Measurements from ENCODE around the gene AADACL2.

AADACL2 gene

GRCh38 chr3:151733613-151734012 lies at the start of gene AADACL2:
TSS of gene AADACL2 (plus strand) at chr3:151733927. CDS start at chr3:151734036, 109 bp downstream.
- no peak for DNase-seq (ENCODE audit: low spot score)
- Mint-ChIP-seq H3K9me3 (no peaks in the 10 kb centered on the region), H3K4me1 (ENCODE audit: low read depth) (no peaks in the 10 kb centered on the region), H3K36me3 (ENCODE audit: low read depth) (no peaks in the 10 kb centered on the region), H3K27me3 (ENCODE audit: low read depth) (no peaks in the 10 kb centered on the region), H3K27ac (no peak within 1 kb of the TSS), H3K4me3 (no peak within 1 kb of the TSS)

GRCh38 chr3:151684094-151684493 lies 49.6 kb upstream of the AADACL2 start:
- Mint-ChIP-seq H3K4me3 (no peak overlapping the region), H3K9me3 (no peaks in the 10 kb centered on the region), H3K27me3 (ENCODE audit: low read depth) (no peaks in the 10 kb centered on the region), H3K4me1 (ENCODE audit: low read depth) (no peaks in the 10 kb centered on the region), H3K27ac (no peak overlapping the region), H3K36me3 (ENCODE audit: low read depth) (no peaks in the 10 kb centered on the region)
- DNase-seq (ENCODE audit: low spot score), result no peak

GRCh38 chr3:151686257-151686656 lies 47.5 kb upstream of the AADACL2 start:
- Mint-ChIP-seq H3K27me3 (ENCODE audit: low read depth) (no peaks in the 10 kb centered on the region), H3K36me3 (ENCODE audit: low read depth) (no peaks in the 10 kb centered on the region), H3K4me3 (no peak overlapping the region), H3K4me1 (ENCODE audit: low read depth) (no peaks in the 10 kb centered on the region), H3K9me3 (no peaks in the 10 kb centered on the region), H3K27ac (no peak overlapping the region)
- DNase-seq (ENCODE audit: low spot score), result no peak

- Mint-ChIP-seq H3K27me3 (ENCODE audit: low read depth) (no peaks in the 10 kb centered on the region), H3K27ac (no peak overlapping the region), H3K4me1 (ENCODE audit: low read depth) (no peaks in the 10 kb centered on the region), H3K9me3 (no peaks in the 10 kb centered on the region), H3K36me3 (ENCODE audit: low read depth) (no peaks in the 10 kb centered on the region), H3K4me3 (no peak overlapping the region)
- no peak for DNase-seq (ENCODE audit: low spot score)
These were observed 46.7 kb upstream of the AADACL2 start for GRCh38 chr3:151687076-151687475.

- no peaks in the 10 kb centered on the region for H3K27me3 Mint-ChIP-seq (ENCODE audit: low read depth)
- H3K4me3 Mint-ChIP-seq, result no peak overlapping the region
- no peak for DNase-seq (ENCODE audit: low spot score)
- no peaks in the 10 kb centered on the region for H3K9me3 Mint-ChIP-seq
- no peaks in the 10 kb centered on the region for H3K36me3 Mint-ChIP-seq (ENCODE audit: low read depth)
- no peak overlapping the region for H3K27ac Mint-ChIP-seq
- H3K4me1 Mint-ChIP-seq (ENCODE audit: low read depth), result no peaks in the 10 kb centered on the region
These were observed 45.2 kb upstream of the AADACL2 start for GRCh38 chr3:151688571-151688970.

- Mint-ChIP-seq H3K27me3 (ENCODE audit: low read depth) (no peaks in the 10 kb centered on the region), H3K4me3 (no peak overlapping the region), H3K27ac (no peak overlapping the region), H3K36me3 (ENCODE audit: low read depth) (no peaks in the 10 kb centered on the region), H3K4me1 (ENCODE audit: low read depth) (no peaks in the 10 kb centered on the region), H3K9me3 (no peaks in the 10 kb centered on the region)
- DNase-seq (ENCODE audit: low spot score), result no peak
These were observed 43.1 kb upstream of the AADACL2 start for GRCh38 chr3:151690645-151691044.

GRCh38 chr3:151697496-151697895 lies 36.2 kb upstream of the AADACL2 start:
- H3K27me3 Mint-ChIP-seq (ENCODE audit: low read depth), result no peaks in the 10 kb centered on the region
- no peaks in the 10 kb centered on the region for H3K4me1 Mint-ChIP-seq (ENCODE audit: low read depth)
- no peak for DNase-seq (ENCODE audit: low spot score)
- no peak overlapping the region for H3K4me3 Mint-ChIP-seq
- H3K9me3 Mint-ChIP-seq, result no peaks in the 10 kb centered on the region
- H3K36me3 Mint-ChIP-seq (ENCODE audit: low read depth), result no peaks in the 10 kb centered on the region
- no peak overlapping the region for H3K27ac Mint-ChIP-seq

GRCh38 chr3:151707216-151707615 lies 26.5 kb upstream of the AADACL2 start:
- Mint-ChIP-seq H3K27me3 (ENCODE audit: low read depth) (no peaks in the 10 kb centered on the region), H3K27ac (no peak overlapping the region)
- no peak for DNase-seq (ENCODE audit: low spot score)

GRCh38 chr3:151708868-151709267 lies 24.9 kb upstream of the AADACL2 start:
- H3K4me1 Mint-ChIP-seq (ENCODE audit: low read depth), result no peaks in the 10 kb centered on the region
- no peaks in the 10 kb centered on the region for H3K27me3 Mint-ChIP-seq (ENCODE audit: low read depth)
- no peak overlapping the region for H3K4me3 Mint-ChIP-seq
- H3K36me3 Mint-ChIP-seq (ENCODE audit: low read depth), result no peaks in the 10 kb centered on the region
- no peak for DNase-seq (ENCODE audit: low spot score)
- H3K9me3 Mint-ChIP-seq, result no peaks in the 10 kb centered on the region
- no peak overlapping the region for H3K27ac Mint-ChIP-seq

More at GRCh38 chr3:151707216-151707615, 26.5 kb upstream of the AADACL2 start:
- Mint-ChIP-seq H3K4me1 (ENCODE audit: low read depth) (no peaks in the 10 kb centered on the region), H3K9me3 (no peaks in the 10 kb centered on the region), H3K36me3 (ENCODE audit: low read depth) (no peaks in the 10 kb centered on the region), H3K4me3 (no peak overlapping the region)

GRCh38 chr3:151709847-151710246 lies 23.9 kb upstream of the AADACL2 start:
- H3K36me3 Mint-ChIP-seq (ENCODE audit: low read depth), result no peaks in the 10 kb centered on the region
- H3K4me1 Mint-ChIP-seq (ENCODE audit: low read depth), result no peaks in the 10 kb centered on the region
- no peak for DNase-seq (ENCODE audit: low spot score)
- no peak overlapping the region for H3K4me3 Mint-ChIP-seq
- no peaks in the 10 kb centered on the region for H3K9me3 Mint-ChIP-seq
- H3K27me3 Mint-ChIP-seq (ENCODE audit: low read depth), result no peaks in the 10 kb centered on the region
- H3K27ac Mint-ChIP-seq, result no peak overlapping the region

- Mint-ChIP-seq H3K27ac (no peak overlapping the region), H3K9me3 (no peaks in the 10 kb centered on the region), H3K4me1 (ENCODE audit: low read depth) (no peaks in the 10 kb centered on the region), H3K27me3 (ENCODE audit: low read depth) (peaks cover 1% of the 10 kb centered on the region), H3K4me3 (no peak overlapping the region), H3K36me3 (ENCODE audit: low read depth) (no peaks in the 10 kb centered on the region)
- no peak for DNase-seq (ENCODE audit: low spot score)
These were observed 12.4 kb upstream of the AADACL2 start for GRCh38 chr3:151721294-151721693.

- H3K9me3 Mint-ChIP-seq, result no peaks in the 10 kb centered on the region
These were observed 10.9 kb upstream of the AADACL2 start for GRCh38 chr3:151722856-151723255.

GRCh38 chr3:151724576-151725562 lies 8.9 kb upstream of the AADACL2 start:
- Mint-ChIP-seq H3K27me3 (ENCODE audit: low read depth) (peaks cover 3% of the 10 kb centered on the region), H3K4me3 (no peak overlapping the region), H3K4me1 (ENCODE audit: low read depth) (no peaks in the 10 kb centered on the region), H3K27ac (no peak overlapping the region), H3K9me3 (no peaks in the 10 kb centered on the region), H3K36me3 (ENCODE audit: low read depth) (no peaks in the 10 kb centered on the region)
- DNase-seq (ENCODE audit: low spot score), result no peak

More at GRCh38 chr3:151722856-151723255, 10.9 kb upstream of the AADACL2 start:
- H3K4me1 Mint-ChIP-seq (ENCODE audit: low read depth), result no peaks in the 10 kb centered on the region
- H3K4me3 Mint-ChIP-seq, result no peak overlapping the region
- no peak for DNase-seq (ENCODE audit: low spot score)
- peaks cover 3% of the 10 kb centered on the region for H3K27me3 Mint-ChIP-seq (ENCODE audit: low read depth)
- H3K36me3 Mint-ChIP-seq (ENCODE audit: low read depth), result no peaks in the 10 kb centered on the region
- no peak overlapping the region for H3K27ac Mint-ChIP-seq

GRCh38 chr3:151726016-151726415 lies 7.7 kb upstream of the AADACL2 start:
- Mint-ChIP-seq H3K4me3 (no peak overlapping the region), H3K4me1 (ENCODE audit: low read depth) (no peaks in the 10 kb centered on the region), H3K9me3 (no peaks in the 10 kb centered on the region), H3K36me3 (ENCODE audit: low read depth) (no peaks in the 10 kb centered on the region), H3K27me3 (ENCODE audit: low read depth) (peaks cover 3% of the 10 kb centered on the region), H3K27ac (no peak overlapping the region)
- DNase-seq (ENCODE audit: low spot score), result no peak

All from T-helper 2 cell treated with Interferon-gamma antibody and Interleukin-4, amounts not matched to agents 5 μg/mL and 100 μg/mL, for 36 hours (primary cell).